ENCODE measurements around the gene PTPN9.

GRCh38 chr15:75449585-75450306, 129.4 kb downstream of the PTPN9 start:
- TF ChIP-seq, protein P1, sequence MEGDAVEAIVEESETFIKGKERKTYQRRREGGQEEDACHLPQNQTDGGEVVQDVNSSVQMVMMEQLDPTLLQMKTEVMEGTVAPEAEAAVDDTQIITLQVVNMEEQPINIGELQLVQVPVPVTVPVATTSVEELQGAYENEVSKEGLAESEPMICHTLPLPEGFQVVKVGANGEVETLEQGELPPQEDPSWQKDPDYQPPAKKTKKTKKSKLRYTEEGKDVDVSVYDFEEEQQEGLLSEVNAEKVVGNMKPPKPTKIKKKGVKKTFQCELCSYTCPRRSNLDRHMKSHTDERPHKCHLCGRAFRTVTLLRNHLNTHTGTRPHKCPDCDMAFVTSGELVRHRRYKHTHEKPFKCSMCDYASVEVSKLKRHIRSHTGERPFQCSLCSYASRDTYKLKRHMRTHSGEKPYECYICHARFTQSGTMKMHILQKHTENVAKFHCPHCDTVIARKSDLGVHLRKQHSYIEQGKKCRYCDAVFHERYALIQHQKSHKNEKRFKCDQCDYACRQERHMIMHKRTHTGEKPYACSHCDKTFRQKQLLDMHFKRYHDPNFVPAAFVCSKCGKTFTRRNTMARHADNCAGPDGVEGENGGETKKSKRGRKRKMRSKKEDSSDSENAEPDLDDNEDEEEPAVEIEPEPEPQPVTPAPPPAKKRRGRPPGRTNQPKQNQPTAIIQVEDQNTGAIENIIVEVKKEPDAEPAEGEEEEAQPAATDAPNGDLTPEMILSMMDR (conservative IDR thresholded peaks at IDR 0.05): no peak
- TF ChIP-seq ZFX (IDR thresholded peaks at IDR 0.05): no peak
